NCI-H82 (cell line): ENCODE results near the gene LIN7B.

ENCODE experiments used
- DNase-seq: peaks from one replicate; lab custom pipeline; 2025; lab: John Stamatoyannopoulos, UW

LIN7B gene

GRCh38 chr19:49165111-49165750, 51.1 kb downstream of the LIN7B start:
- DNase-seq, result no peak

GRCh38 chr19:49165865-49166301, 51.7 kb downstream of the LIN7B start:
- no peak for DNase-seq

DNA sequence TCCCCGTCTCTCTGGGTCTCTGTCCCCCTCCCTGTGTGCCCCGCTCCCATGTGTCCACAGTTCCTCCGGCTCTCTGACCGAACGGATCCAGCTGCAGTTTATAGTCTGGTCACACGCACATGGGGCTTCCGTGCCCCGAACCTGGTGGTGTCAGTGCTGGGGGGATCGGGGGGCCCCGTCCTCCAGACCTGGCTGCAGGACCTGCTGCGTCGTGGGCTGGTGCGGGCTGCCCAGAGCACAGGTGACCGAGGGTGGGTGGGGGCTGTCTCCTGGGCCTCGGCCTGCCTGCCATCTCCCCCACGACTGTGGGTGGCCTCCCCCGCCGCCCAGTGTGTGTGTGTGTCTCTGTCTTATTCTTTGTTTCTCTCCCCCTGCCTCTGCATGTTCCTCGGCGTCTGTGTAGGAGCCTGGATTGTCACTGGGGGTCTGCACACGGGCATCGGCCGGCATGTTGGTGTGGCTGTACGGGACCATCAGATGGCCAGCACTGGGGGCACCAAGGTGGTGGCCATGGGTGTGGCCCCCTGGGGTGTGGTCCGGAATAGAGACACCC, 53.8 kb downstream of the LIN7B start:
- no peak for DNase-seq
